K562 (cell line): Measurements from ENCODE around the gene TRAF3IP3. TPM values are rescaled to one million over a fixed set of nuclear protein-coding genes. Genes with fewer than 3 reads are reported as not detected.

ENCODE experiments used
- BRD4 ChIP-seq: fragments of 200-600 bp; sonication (generic); IDR thresholded peaks from 2 replicates; pipeline ENCODE4 v1.6.1; 2017; ENCODE audit warnings: inconsistent platforms
- CBX8 ChIP-seq: fragments of 200-600 bp; sonication (generic); IDR thresholded peaks from 2 replicates; pipeline ENCODE4 v1.6.1; 2012; ENCODE audit warnings: borderline replicate concordance, mixed run types, low read depth, mild to moderate bottlenecking, moderate library complexity, mixed read lengths, low read length, control low read depth, inconsistent platforms; ENCODE audit not compliant: poor library complexity, severe bottlenecking; ENCODE audit errors: extremely low read depth
- CHD1 ChIP-seq: fragments of 200-600 bp; sonication (generic); IDR thresholded peaks from one replicate; pipeline ENCODE4 v1.6.1; 2012; ENCODE audit warnings: mild to moderate bottlenecking, moderate library complexity, low read length, inconsistent platforms
- EGR1 ChIP-seq: fragments of 450-650 bp; conservative IDR thresholded peaks from 2 replicates; pipeline ENCODE4 v1.6.1; 2017; ENCODE audit warnings: mild to moderate bottlenecking
- FOS ChIP-seq: IDR thresholded peaks from 3 replicates; pipeline ENCODE4 v1.6.1; 2011; ENCODE audit not compliant: insufficient read length; ENCODE audit errors: extremely low read depth
- GATAD2B ChIP-seq: fragments of 450-650 bp; IDR thresholded peaks from 2 replicates; pipeline ENCODE4 v1.6.1; 2017; ENCODE audit warnings: mild to moderate bottlenecking, borderline replicate concordance
- HDGF ChIP-seq: fragments of 450-650 bp; IDR thresholded peaks from 2 replicates; pipeline ENCODE4 v1.6.1; 2016
- KLF6 ChIP-seq: fragments of 250-450 bp; sonication (Bioruptor Pico); IDR thresholded peaks from 2 replicates; pipeline ENCODE4 v1.4.0; 2020; ENCODE audit warnings: mild to moderate bottlenecking, moderate library complexity, borderline replicate concordance
- NBN ChIP-seq: fragments of 450-650 bp; IDR thresholded peaks from 2 replicates; pipeline ENCODE4 v1.6.1; 2016; ENCODE audit warnings: low read depth, mild to moderate bottlenecking
- NFXL1 ChIP-seq: fragments of 450-650 bp; formaldehyde crosslinking; IDR thresholded peaks from 2 replicates; pipeline ENCODE4 v1.4.0; 2021; ENCODE audit warnings: mild to moderate bottlenecking
- NONO ChIP-seq, 2 experiments: fragments of 200-400 bp in 1 of 2; fragments of 450-650 bp in 1 of 2; formaldehyde crosslinking in 1 of 2; IDR thresholded peaks; 2 replicates each; pipeline ENCODE4 v1.6.1; 2017; ENCODE audit warnings: low read depth in 2 of 2, mild to moderate bottlenecking in 2 of 2, moderate library complexity in 2 of 2, low read length in 1 of 2
- NR1H2 ChIP-seq: sonication (generic); formaldehyde crosslinking; IDR thresholded peaks from 2 replicates; pipeline ENCODE4 v1.4.0; 2020; ENCODE audit warnings: mild to moderate bottlenecking, missing genetic modification reagents
- NR2C2 ChIP-seq, 2 experiments: fragments of 200-800 bp in 1 of 2; sonication (Bioruptor generic) in 1 of 2; sonication (generic) in 1 of 2; formaldehyde crosslinking in 1 of 2; IDR thresholded peaks; 2 replicates each; pipeline versions ENCODE4 v1.6.1 to v1.8.0; 2016 to 2022; ENCODE audit warnings: mild to moderate bottlenecking in 1 of 2, missing compliant biosample characterization in 1 of 2, missing genetic modification characterization in 1 of 2, missing genetic modification reagents in 1 of 2
- PHTF2 ChIP-seq: fragments of 250-450 bp; sonication (Bioruptor Pico); IDR thresholded peaks from 2 replicates; pipeline ENCODE4 v1.5.0; 2021; ENCODE audit warnings: mild to moderate bottlenecking
- POLR2AphosphoS2 ChIP-seq: IDR thresholded peaks from 2 replicates; pipeline ENCODE4 v1.6.1; 2012; ENCODE audit warnings: low read length, improper control_type of control experiment
- SMAD3 ChIP-seq: fragments of 450-650 bp; formaldehyde crosslinking; conservative IDR thresholded peaks from 2 replicates; pipeline ENCODE4 v1.4.0; 2020; ENCODE audit warnings: mild to moderate bottlenecking
- SMARCE1 ChIP-seq: fragments of 450-650 bp; IDR thresholded peaks from 2 replicates; pipeline ENCODE4 v1.7.1; 2016; ENCODE audit warnings: mild to moderate bottlenecking
- SRSF1 ChIP-seq: fragments of 200-400 bp; formaldehyde crosslinking; IDR thresholded peaks from 2 replicates; pipeline ENCODE4 v1.6.1; 2017; ENCODE audit warnings: mild to moderate bottlenecking, low read depth, low read length, moderate library complexity
- TBP ChIP-seq: optimal IDR thresholded peaks from 2 replicates; pipeline ENCODE3; 2011; ENCODE audit warnings: low read depth, low read length, improper control_type of control experiment
- TFAP4 ChIP-seq: sonication (generic); formaldehyde crosslinking; IDR thresholded peaks from 2 replicates; pipeline ENCODE4 v1.8.0; 2022; ENCODE audit warnings: missing genetic modification reagents, mild to moderate bottlenecking, moderate library complexity, borderline replicate concordance
- ZC3H4 ChIP-seq: sonication (generic); formaldehyde crosslinking; IDR thresholded peaks from 2 replicates; pipeline ENCODE4 v1.9.0; 2021; ENCODE audit warnings: missing genetic modification reagents, borderline replicate concordance
- ZNF561 ChIP-seq: fragments of 450-650 bp; formaldehyde crosslinking; conservative IDR thresholded peaks from 2 replicates; pipeline ENCODE4 v1.4.0; 2020; ENCODE audit warnings: mild to moderate bottlenecking, moderate library complexity
- ZNF586 ChIP-seq: fragments of 450-650 bp; formaldehyde crosslinking; conservative IDR thresholded peaks from 2 replicates; pipeline ENCODE4 v1.4.0; 2020; ENCODE audit warnings: mild to moderate bottlenecking, moderate library complexity
- polyA plus RNA-seq, 8 experiments: library from polyadenylated mRNA; depleted of rRNA in 4 of 8; stranded (reverse) in 5 of 8; unstranded in 3 of 8; fragments of >200 nt; fragmentation: Nextera tagmentation in 2 of 8; fragmentation: Illumina TruSeq in 1 of 8; extraction: Ambion mirVana in 2 of 8; extraction: Trizol in 1 of 8; gene quantifications; 2 replicates each; pipeline versions ENCODE4 v1.2.1 to v1.2.3, GENCODE V29; 2011 to 2014; ENCODE audit warnings: inconsistent platforms in 1 of 8, missing spikeins in 1 of 8
- total RNA-seq, 7 experiments: library from RNA; depleted of rRNA in 6 of 7; stranded (reverse); fragments of >200 nt in 6 of 7; fragmentation: Illumina TruSeq in 2 of 7; extraction: Trizol in 2 of 7; gene quantifications; 2 replicates each; pipeline versions ENCODE4 v1.2.1 to v1.2.3, GENCODE V29; 2011 to 2021; ENCODE audit warnings: low replicate concordance in 1 of 7
- TF ChIP-seq, protein P1 (sequence below): fragments of 450-650 bp; IDR thresholded peaks from 2 replicates; pipeline ENCODE4 v1.6.1; 2017; ENCODE audit warnings: antibody characterized with exemption
- TF ChIP-seq, protein P2 (sequence below): fragments of 450-650 bp; formaldehyde crosslinking; conservative IDR thresholded peaks from 2 replicates; pipeline ENCODE4 v1.4.0; 2022; ENCODE audit warnings: mild to moderate bottlenecking, missing genetic modification characterization

TRAF3IP3 gene
- total and polyA plus RNA-seq, 9 of the 15 experiments (the other 6 are each of a cell fraction or from before 2014, with no cell fraction given) = 0.06 to 1.1 (median 0.31) TPM

- TF ChIP-seq, protein P1, sequence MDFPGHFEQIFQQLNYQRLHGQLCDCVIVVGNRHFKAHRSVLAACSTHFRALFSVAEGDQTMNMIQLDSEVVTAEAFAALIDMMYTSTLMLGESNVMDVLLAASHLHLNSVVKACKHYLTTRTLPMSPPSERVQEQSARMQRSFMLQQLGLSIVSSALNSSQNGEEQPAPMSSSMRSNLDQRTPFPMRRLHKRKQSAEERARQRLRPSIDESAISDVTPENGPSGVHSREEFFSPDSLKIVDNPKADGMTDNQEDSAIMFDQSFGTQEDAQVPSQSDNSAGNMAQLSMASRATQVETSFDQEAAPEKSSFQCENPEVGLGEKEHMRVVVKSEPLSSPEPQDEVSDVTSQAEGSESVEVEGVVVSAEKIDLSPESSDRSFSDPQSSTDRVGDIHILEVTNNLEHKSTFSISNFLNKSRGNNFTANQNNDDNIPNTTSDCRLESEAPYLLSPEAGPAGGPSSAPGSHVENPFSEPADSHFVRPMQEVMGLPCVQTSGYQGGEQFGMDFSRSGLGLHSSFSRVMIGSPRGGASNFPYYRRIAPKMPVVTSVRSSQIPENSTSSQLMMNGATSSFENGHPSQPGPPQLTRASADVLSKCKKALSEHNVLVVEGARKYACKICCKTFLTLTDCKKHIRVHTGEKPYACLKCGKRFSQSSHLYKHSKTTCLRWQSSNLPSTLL = no peak
- TF ChIP-seq SMARCE1 (no peak; the same call in 1 of the 2 replicates), NR1H2 (no peak), SRSF1 (no peak), KLF6 (CRISPR knock-in tag) (no peak; the same call in 1 of the 2 replicates), ZC3H4 (no peak), SMAD3 (CRISPR knock-in tag) (no peak), NR2C2 (CRISPR knock-in tag; IDR thresholded peaks at IDR 0.05) (no peak), NR2C2 (tag; IDR thresholded peaks at IDR 0.05) (peak; percentile 83), CBX8 (no peak), NFXL1 (peak; percentile 82; the same call in 1 of the 2 replicates), FOS (no peak), HDGF (no peak; the same call in 1 of the 2 replicates), PHTF2 (no peak), POLR2AphosphoS2 (peak; percentile 84; the same call in 1 of the 2 replicates), CHD1 (no peak), NONO (IDR thresholded peaks at IDR 0.05; ENCODE audit: low read depth in 2 of 2, low read length in 1 of 2) (0 out of 4 replicates have a peak, but pooled peaks of 1 of the 2 experiments have one; percentile 8), ZNF586 (CRISPR knock-in tag) (no peak), GATAD2B (no peak), TBP (peak; percentile 74), TFAP4 (CRISPR knock-in tag) (peak; percentile 95), NBN (peak; percentile 99), BRD4 (peak; percentile 86; the same call in 1 of the 2 replicates), EGR1 (no peak), ZNF561 (no peak; the same call in 1 of the 2 replicates)
- TF ChIP-seq, protein P2, sequence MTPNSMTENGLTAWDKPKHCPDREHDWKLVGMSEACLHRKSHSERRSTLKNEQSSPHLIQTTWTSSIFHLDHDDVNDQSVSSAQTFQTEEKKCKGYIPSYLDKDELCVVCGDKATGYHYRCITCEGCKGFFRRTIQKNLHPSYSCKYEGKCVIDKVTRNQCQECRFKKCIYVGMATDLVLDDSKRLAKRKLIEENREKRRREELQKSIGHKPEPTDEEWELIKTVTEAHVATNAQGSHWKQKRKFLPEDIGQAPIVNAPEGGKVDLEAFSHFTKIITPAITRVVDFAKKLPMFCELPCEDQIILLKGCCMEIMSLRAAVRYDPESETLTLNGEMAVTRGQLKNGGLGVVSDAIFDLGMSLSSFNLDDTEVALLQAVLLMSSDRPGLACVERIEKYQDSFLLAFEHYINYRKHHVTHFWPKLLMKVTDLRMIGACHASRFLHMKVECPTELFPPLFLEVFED (CRISPR knock-in tag) = no peak
Observed at GRCh38 chr1:209784265-209785169, 28.7 kb downstream of the TRAF3IP3 start, which contains the start of gene C1orf74 (continued).
